SK-N-SH (cell line): Measurements from ENCODE around the gene ATF5. TPM values are rescaled to one million over a fixed set of nuclear protein-coding genes. Genes with fewer than 3 reads are reported as not detected.
"Not testable (repeated sequence)": the region's sequence is repeated elsewhere in the genome, so short reads cannot be mapped to it uniquely, and the experiment has no call there.

Source experiments
- CTCF ChIA-PET: fragments of 300-600, 350-600 bp; formaldehyde crosslinking; extraction: SDS; loops from one replicate; lab custom pipeline; 2021; lab: Yijun Ruan, JAX
- POLR2A ChIA-PET: fragments of 350-600 bp; sonication (Branson Sonifier 250); formaldehyde crosslinking; extraction: SDS; loops from one replicate; lab custom pipeline; 2020; ENCODE audit warnings: antibody characterized with exemption, inconsistent platforms; lab: Yijun Ruan, JAX
- DNase-seq: peaks from one replicate; pipeline ENCODE4 v3.0.0; 2012
- H2AFZ ChIP-seq: fragments of 200-600 bp; sonication (generic); 2 replicates; pipeline ENCODE4 v1.8.1; 2016; ENCODE audit warnings: antibody characterized with exemption, mild to moderate bottlenecking, low read depth
- H3F3A ChIP-seq: fragments of 200-600 bp; sonication (generic); replicated peaks from 2 replicates; pipeline ENCODE3; 2016; ENCODE audit warnings: antibody characterized with exemption, mild to moderate bottlenecking; ENCODE audit not compliant: insufficient read depth
- H3K27ac ChIP-seq, 2 experiments: fragments of 200-500 bp in 1 of 2; fragments of 200-600 bp in 1 of 2; sonication (Bioruptor generic) in 1 of 2; sonication (generic), shearing (Covaris generic) in 1 of 2; 2 replicates each; pipeline versions ENCODE4 v1.5.1 to v1.6.1; 2014 to 2016; ENCODE audit warnings: low read depth in 2 of 2, inconsistent platforms in 1 of 2, low read length in 1 of 2, mild to moderate bottlenecking in 1 of 2, mixed read lengths in 1 of 2
- H3K27me3 ChIP-seq: fragments of 200-600 bp; sonication (generic), shearing (Covaris generic); 2 replicates; pipeline ENCODE4 v1.6.1; 2016; ENCODE audit warnings: mixed run types; ENCODE audit not compliant: insufficient read depth
- H3K36me3 ChIP-seq, 2 experiments: fragments of 200-500 bp in 1 of 2; fragments of 200-600 bp in 1 of 2; sonication (Bioruptor generic) in 1 of 2; sonication (generic) in 1 of 2; replicated peaks in 1 of 2; 2 replicates each; pipeline versions ENCODE3 to v1.5.1; 2014 to 2016; ENCODE audit warnings: low read length in 1 of 2, mild to moderate bottlenecking in 1 of 2; ENCODE audit not compliant: insufficient read depth in 2 of 2, control insufficient read depth in 1 of 2
- H3K4me1 ChIP-seq, 2 experiments: fragments of 200-500 bp in 1 of 2; fragments of 200-600 bp in 1 of 2; sonication (Bioruptor generic) in 1 of 2; sonication (generic), shearing (Covaris generic) in 1 of 2; 2 replicates each; pipeline versions ENCODE4 v1.5.1 to v1.6.1; 2014 to 2016; ENCODE audit warnings: low read depth in 1 of 2, low read length in 1 of 2, mixed run types in 1 of 2; ENCODE audit not compliant: insufficient read depth in 2 of 2, control insufficient read depth in 1 of 2
- H3K4me2 ChIP-seq: fragments of 200-600 bp; sonication (generic), shearing (Covaris generic); 2 replicates; pipeline ENCODE4 v1.6.1; 2017; ENCODE audit warnings: mixed run types
- H3K4me3 ChIP-seq, 2 experiments: fragments of 200-500 bp in 1 of 2; fragments of 200-600 bp in 1 of 2; sonication (Bioruptor generic) in 1 of 2; sonication (generic), shearing (Covaris generic) in 1 of 2; 2 replicates each; pipeline versions ENCODE4 v1.5.1 to v1.8.1; 2014 to 2016; ENCODE audit warnings: low read depth in 2 of 2, inconsistent platforms in 1 of 2, low read length in 1 of 2, mild to moderate bottlenecking in 1 of 2, mixed read lengths in 1 of 2, moderate library complexity in 1 of 2
- H3K79me2 ChIP-seq: fragments of 200-600 bp; sonication (generic); 2 replicates; pipeline ENCODE4 v1.8.1; 2017; ENCODE audit warnings: mild to moderate bottlenecking; ENCODE audit not compliant: insufficient read depth
- H3K9ac ChIP-seq: fragments of 200-600 bp; sonication (generic); 2 replicates; pipeline ENCODE4 v1.6.1; 2017; ENCODE audit warnings: mixed run types
- H3K9me2 ChIP-seq: fragments of 200-600 bp; sonication (generic); 2 replicates; pipeline ENCODE4 v1.6.1; 2017; ENCODE audit warnings: mixed run types
- H3K9me3 ChIP-seq: fragments of 200-600 bp; sonication (generic); 2 replicates; pipeline ENCODE4 v1.6.1; 2017; ENCODE audit warnings: mixed run types, mild to moderate bottlenecking, moderate library complexity
- H4K20me1 ChIP-seq: fragments of 200-600 bp; sonication (generic); 2 replicates; pipeline ENCODE4 v1.6.1; 2017; ENCODE audit warnings: mild to moderate bottlenecking, mixed run types; ENCODE audit not compliant: insufficient read depth
- ELF1 ChIP-seq: IDR thresholded peaks from 2 replicates; pipeline ENCODE4 v1.4.0; 2012
- EP300 ChIP-seq, 2 experiments: IDR thresholded peaks; 2 replicates each; pipeline versions ENCODE4 v1.4.0 to v1.6.1; 2012; ENCODE audit warnings: borderline replicate concordance in 1 of 2, low read depth in 1 of 2, low read length in 1 of 2
- FOSL2 ChIP-seq: IDR thresholded peaks from 2 replicates; pipeline ENCODE4 v1.4.0; 2012; ENCODE audit warnings: low read depth, mild to moderate bottlenecking, moderate library complexity, borderline replicate concordance
- FOXM1 ChIP-seq: IDR thresholded peaks from 2 replicates; pipeline ENCODE4 v1.4.0; 2012; ENCODE audit warnings: low read depth, mild to moderate bottlenecking
- MEF2A ChIP-seq: IDR thresholded peaks from 2 replicates; pipeline ENCODE4 v1.4.0; 2012; ENCODE audit warnings: low read depth, borderline replicate concordance
- NRF1 ChIP-seq: IDR thresholded peaks from 2 replicates; pipeline ENCODE4 v1.6.1; 2012; ENCODE audit warnings: low read depth, mild to moderate bottlenecking, low read length
- RAD21 ChIP-seq: IDR thresholded peaks from 2 replicates; pipeline ENCODE4 v1.6.1; 2012; ENCODE audit warnings: mild to moderate bottlenecking, low read length
- RCOR1 ChIP-seq: fragments of 150-350 bp; IDR thresholded peaks from 2 replicates; pipeline ENCODE4 v1.6.1; 2017; ENCODE audit warnings: antibody characterized with exemption, low read length
- SIN3A ChIP-seq: IDR thresholded peaks from 2 replicates; pipeline ENCODE4 v1.6.1; 2012; ENCODE audit warnings: low read depth, mild to moderate bottlenecking, low read length, moderate library complexity, borderline replicate concordance
- TAF1 ChIP-seq: IDR thresholded peaks from 2 replicates; pipeline ENCODE4 v1.6.1; 2012; ENCODE audit warnings: low read depth, mild to moderate bottlenecking, low read length, moderate library complexity, borderline replicate concordance
- TCF12 ChIP-seq: IDR thresholded peaks from 2 replicates; pipeline ENCODE4 v1.4.0; 2012
- WGBS: methylation state at CpG from one replicate; pipeline ENCODE4 v1.1.6; 2017; ENCODE audit warnings: low lambda C conversion rate; 5-methylcytosine and 5-hydroxymethylcytosine counted together
- polyA plus RNA-seq, 3 experiments: library from polyadenylated mRNA; depleted of rRNA; stranded (reverse); fragments of >200 nt; gene quantifications; 2 replicates each; pipeline ENCODE4 v1.2.3, GENCODE V29; 2012
- TF ChIP-seq, protein P1 (sequence below): IDR thresholded peaks from 2 replicates; pipeline ENCODE4 v1.6.1; 2012; ENCODE audit warnings: mild to moderate bottlenecking, low read depth, low read length, moderate library complexity
- TF ChIP-seq, protein P2 (sequence below): fragments of 150-350 bp; IDR thresholded peaks from 2 replicates; pipeline ENCODE4 v1.6.1; 2016; ENCODE audit warnings: mild to moderate bottlenecking, low read depth, low read length
- TF ChIP-seq, protein P3 (sequence below): IDR thresholded peaks from 2 replicates; pipeline ENCODE4 v1.4.0; 2012; ENCODE audit warnings: low read depth, borderline replicate concordance
- TF ChIP-seq, protein P4 (sequence below): fragments of 150-350 bp; IDR thresholded peaks from 2 replicates; pipeline ENCODE4 v1.6.1; 2017; ENCODE audit warnings: antibody characterized with exemption, low read length, low read depth, borderline replicate concordance
- TF ChIP-seq, protein P5 (sequence below): IDR thresholded peaks from 2 replicates; pipeline ENCODE4; 2012

ATF5 gene
- polyA plus RNA-seq, 1 of the 3 experiments (the other 2 are of a cell fraction), result 11.7 TPM

DNA sequence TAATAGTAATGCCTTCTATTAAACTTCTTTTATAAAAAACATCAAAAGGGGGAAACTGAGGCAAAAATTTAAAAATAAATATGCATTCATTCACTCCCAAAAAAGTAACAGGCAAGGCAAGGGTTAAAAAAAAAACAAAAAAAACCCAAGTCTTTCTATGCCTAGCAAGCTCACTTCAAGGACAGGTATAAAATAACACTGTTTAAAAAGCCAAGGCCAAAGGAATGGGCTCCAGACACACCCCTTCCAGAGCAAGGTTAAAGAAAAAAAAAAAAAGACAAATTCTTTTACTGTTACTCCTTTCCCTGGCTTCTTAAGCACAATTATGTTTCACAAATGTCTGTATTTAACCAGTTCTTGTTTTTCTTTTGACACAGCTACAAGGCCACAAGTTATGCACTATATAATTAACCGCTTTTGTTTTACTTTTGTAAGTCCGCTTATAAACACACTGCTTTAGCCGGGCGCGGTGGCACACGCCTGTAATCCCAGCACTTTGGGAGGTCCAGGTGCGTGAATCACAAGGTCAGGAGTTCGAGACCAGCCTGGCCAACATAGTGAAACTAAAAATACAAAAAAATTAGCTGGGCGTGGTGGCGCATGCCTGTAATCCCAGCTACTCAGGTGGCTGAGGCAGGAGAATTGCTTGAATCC lies 28.4 kb downstream of the ATF5 start:
- no peak for DNase-seq
- ChIA-PET CTCF (interaction anchor here (1.2 to 1.9 kb wide), 3 partner anchors 11 to 20 kb away, joined by 3 to 8 read pairs (median 3); no protein-coding TSS in a partner anchor), POLR2A (no interaction called here)
- Histone ChIP-seq H3K4me3 (no peak overlapping the region), H3F3A (no peaks in the 10 kb centered on the region), H2AFZ (no peak overlapping the region), H4K20me1 (no peaks in the 10 kb centered on the region), H3K9me2 (no peaks in the 10 kb centered on the region), H3K27me3 (peaks cover 54% of the 10 kb centered on the region), H3K27ac (no peak overlapping the region), H3K36me3 (no peaks in the 10 kb centered on the region), H3K9me3 (no peaks in the 10 kb centered on the region), H3K4me2 (no peak overlapping the region), H3K79me2 (no peaks in the 10 kb centered on the region), H3K4me1 (no peaks in the 10 kb centered on the region), H3K9ac (no peak overlapping the region)
- TF ChIP-seq TAF1 (no peak), NRF1 (no peak), TCF12 (no peak), RCOR1 (no peak), SIN3A (no peak), EP300 (IDR thresholded peaks at IDR 0.05; ENCODE audit: borderline replicate concordance in 1 of 2, low read depth in 1 of 2, low read length in 1 of 2) (no peak), FOXM1 (no peak), MEF2A (no peak), ELF1 (no peak), RAD21 (no peak), FOSL2 (no peak)
- TF ChIP-seq, protein P1, sequence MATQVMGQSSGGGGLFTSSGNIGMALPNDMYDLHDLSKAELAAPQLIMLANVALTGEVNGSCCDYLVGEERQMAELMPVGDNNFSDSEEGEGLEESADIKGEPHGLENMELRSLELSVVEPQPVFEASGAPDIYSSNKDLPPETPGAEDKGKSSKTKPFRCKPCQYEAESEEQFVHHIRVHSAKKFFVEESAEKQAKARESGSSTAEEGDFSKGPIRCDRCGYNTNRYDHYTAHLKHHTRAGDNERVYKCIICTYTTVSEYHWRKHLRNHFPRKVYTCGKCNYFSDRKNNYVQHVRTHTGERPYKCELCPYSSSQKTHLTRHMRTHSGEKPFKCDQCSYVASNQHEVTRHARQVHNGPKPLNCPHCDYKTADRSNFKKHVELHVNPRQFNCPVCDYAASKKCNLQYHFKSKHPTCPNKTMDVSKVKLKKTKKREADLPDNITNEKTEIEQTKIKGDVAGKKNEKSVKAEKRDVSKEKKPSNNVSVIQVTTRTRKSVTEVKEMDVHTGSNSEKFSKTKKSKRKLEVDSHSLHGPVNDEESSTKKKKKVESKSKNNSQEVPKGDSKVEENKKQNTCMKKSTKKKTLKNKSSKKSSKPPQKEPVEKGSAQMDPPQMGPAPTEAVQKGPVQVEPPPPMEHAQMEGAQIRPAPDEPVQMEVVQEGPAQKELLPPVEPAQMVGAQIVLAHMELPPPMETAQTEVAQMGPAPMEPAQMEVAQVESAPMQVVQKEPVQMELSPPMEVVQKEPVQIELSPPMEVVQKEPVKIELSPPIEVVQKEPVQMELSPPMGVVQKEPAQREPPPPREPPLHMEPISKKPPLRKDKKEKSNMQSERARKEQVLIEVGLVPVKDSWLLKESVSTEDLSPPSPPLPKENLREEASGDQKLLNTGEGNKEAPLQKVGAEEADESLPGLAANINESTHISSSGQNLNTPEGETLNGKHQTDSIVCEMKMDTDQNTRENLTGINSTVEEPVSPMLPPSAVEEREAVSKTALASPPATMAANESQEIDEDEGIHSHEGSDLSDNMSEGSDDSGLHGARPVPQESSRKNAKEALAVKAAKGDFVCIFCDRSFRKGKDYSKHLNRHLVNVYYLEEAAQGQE, result no peak
- TF ChIP-seq, protein P2, sequence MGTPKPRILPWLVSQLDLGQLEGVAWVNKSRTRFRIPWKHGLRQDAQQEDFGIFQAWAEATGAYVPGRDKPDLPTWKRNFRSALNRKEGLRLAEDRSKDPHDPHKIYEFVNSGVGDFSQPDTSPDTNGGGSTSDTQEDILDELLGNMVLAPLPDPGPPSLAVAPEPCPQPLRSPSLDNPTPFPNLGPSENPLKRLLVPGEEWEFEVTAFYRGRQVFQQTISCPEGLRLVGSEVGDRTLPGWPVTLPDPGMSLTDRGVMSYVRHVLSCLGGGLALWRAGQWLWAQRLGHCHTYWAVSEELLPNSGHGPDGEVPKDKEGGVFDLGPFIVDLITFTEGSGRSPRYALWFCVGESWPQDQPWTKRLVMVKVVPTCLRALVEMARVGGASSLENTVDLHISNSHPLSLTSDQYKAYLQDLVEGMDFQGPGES, result no peak
- TF ChIP-seq, protein P3, sequence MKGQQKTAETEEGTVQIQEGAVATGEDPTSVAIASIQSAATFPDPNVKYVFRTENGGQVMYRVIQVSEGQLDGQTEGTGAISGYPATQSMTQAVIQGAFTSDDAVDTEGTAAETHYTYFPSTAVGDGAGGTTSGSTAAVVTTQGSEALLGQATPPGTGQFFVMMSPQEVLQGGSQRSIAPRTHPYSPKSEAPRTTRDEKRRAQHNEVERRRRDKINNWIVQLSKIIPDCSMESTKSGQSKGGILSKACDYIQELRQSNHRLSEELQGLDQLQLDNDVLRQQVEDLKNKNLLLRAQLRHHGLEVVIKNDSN, result no peak
- TF ChIP-seq, protein P4, sequence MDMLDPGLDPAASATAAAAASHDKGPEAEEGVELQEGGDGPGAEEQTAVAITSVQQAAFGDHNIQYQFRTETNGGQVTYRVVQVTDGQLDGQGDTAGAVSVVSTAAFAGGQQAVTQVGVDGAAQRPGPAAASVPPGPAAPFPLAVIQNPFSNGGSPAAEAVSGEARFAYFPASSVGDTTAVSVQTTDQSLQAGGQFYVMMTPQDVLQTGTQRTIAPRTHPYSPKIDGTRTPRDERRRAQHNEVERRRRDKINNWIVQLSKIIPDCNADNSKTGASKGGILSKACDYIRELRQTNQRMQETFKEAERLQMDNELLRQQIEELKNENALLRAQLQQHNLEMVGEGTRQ, result no peak
- TF ChIP-seq, protein P5, sequence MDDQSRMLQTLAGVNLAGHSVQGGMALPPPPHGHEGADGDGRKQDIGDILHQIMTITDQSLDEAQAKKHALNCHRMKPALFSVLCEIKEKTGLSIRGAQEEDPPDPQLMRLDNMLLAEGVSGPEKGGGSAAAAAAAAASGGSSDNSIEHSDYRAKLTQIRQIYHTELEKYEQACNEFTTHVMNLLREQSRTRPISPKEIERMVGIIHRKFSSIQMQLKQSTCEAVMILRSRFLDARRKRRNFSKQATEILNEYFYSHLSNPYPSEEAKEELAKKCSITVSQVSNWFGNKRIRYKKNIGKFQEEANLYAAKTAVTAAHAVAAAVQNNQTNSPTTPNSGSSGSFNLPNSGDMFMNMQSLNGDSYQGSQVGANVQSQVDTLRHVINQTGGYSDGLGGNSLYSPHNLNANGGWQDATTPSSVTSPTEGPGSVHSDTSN, result no peak
- WGBS, result 45% methylated on average over 10 of the region's 10 CpGs

DNA sequence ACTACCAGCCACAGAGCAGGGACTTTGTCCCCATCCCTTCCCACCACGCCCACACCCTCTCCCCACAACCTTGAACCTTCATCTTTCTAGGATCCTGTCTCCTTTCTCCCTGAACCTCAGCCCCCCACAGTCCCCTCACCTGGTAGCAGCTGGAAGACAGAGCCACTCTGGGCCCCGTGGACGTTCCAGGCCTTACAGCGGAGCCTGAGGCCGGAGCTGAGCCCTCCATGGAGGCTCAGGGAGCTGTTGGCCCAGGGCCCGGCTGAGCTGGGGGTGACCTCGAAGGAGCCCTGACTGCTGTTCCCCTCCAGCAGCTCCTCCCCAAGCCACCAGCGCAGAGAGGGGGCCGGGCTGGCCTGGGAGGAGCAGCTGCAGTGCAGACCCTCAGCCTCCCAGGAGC lies 29.1 kb downstream of the ATF5 start:
- H4K20me1 ChIP-seq, H3K9me2 ChIP-seq, H3K9ac ChIP-seq, DNase-seq, H3K9me3 ChIP-seq, H3K4me2 ChIP-seq, POLR2A ChIA-PET, H3K36me3 ChIP-seq, H3K27ac ChIP-seq, H3F3A ChIP-seq, H3K79me2 ChIP-seq, H3K4me1 ChIP-seq, H2AFZ ChIP-seq, H3K4me3 ChIP-seq: not testable (repeated sequence)
- peaks cover 53% of the 10 kb centered on the region for H3K27me3 ChIP-seq
- CTCF ChIA-PET, result interaction anchor here (1.2 to 1.9 kb wide), 2 partner anchors 15 to 20 kb away, joined by 3 to 8 read pairs; no protein-coding TSS in a partner anchor
- 12% methylated on average over 7 of the region's 9 CpGs for WGBS
